CD1c-positive myeloid dendritic cell (primary cell): ENCODE results near the gene MON1A.
A peak's percentile ranks its signal among the peaks of the same experiment; 100 is the strongest.
"Not testable (repeated sequence)": the region's sequence is repeated elsewhere in the genome, so short reads cannot be mapped to it uniquely, and the experiment has no call there.

Experiments
- DNase-seq: peaks from one replicate; pipeline ENCODE4 v3.0.0-alpha.2; 2016; ENCODE audit errors: extremely low spot score

Gene MON1A

GRCh38 chr3:49917806-49918590, 11.6 kb downstream of the MON1A start:
- peak; percentile 42 for DNase-seq

- DNase-seq: no peak
These were observed 12.9 kb downstream of the MON1A start for GRCh38 chr3:49916686-49917085.

GRCh38 chr3:49914906-49915305, 14.7 kb downstream of the MON1A start:
- DNase-seq: no peak

GRCh38 chr3:49912881-49913281, 16.7 kb downstream of the MON1A start:
- DNase-seq: no peak

GRCh38 chr3:49911611-49912010, 18.0 kb downstream of the MON1A start:
- no peak for DNase-seq

GRCh38 chr3:49911124-49911420, 18.5 kb downstream of the MON1A start:
- no peak for DNase-seq

GRCh38 chr3:49910409-49911123, 19.0 kb downstream of the MON1A start:
- DNase-seq: no peak

- DNase-seq: no peak
These were observed 21.0 kb downstream of the MON1A start for GRCh38 chr3:49908373-49909199.

GRCh38 chr3:49906073-49906743, 23.4 kb downstream of the MON1A start:
- peak; percentile 62 for DNase-seq

- DNase-seq: not testable (repeated sequence)
These were observed 25.2 kb downstream of the MON1A start for GRCh38 chr3:49904448-49904847.

GRCh38 chr3:49903451-49904424, 25.9 kb downstream of the MON1A start, which contains the start of gene MST1R:
Gene MST1R (minus strand): TSS chr3:49903873. CDS start chr3:49903609, 264 bp downstream.
- DNase-seq: peak; percentile 66

- DNase-seq: no peak
These were observed 26.9 kb downstream of the MON1A start for GRCh38 chr3:49902511-49903345.

- DNase-seq: no peak
These were observed 28.0 kb downstream of the MON1A start for GRCh38 chr3:49901366-49902339.

GRCh38 chr3:49900491-49901153, 29.0 kb downstream of the MON1A start:
- no peak for DNase-seq

GRCh38 chr3:49899815-49900214, 29.8 kb downstream of the MON1A start:
- peak; percentile 1 for DNase-seq

GRCh38 chr3:49898991-49899390, 30.6 kb downstream of the MON1A start:
- DNase-seq: no peak

GRCh38 chr3:49896345-49896744, 33.3 kb downstream of the MON1A start:
- DNase-seq: no peak

- no peak for DNase-seq
These were observed 33.8 kb downstream of the MON1A start for GRCh38 chr3:49895791-49896190.
